HEK293 (cell line): ENCODE results near the gene LEF1.

Experiments used
- CTCF ChIA-PET: fragments of 350-600 bp; formaldehyde crosslinking; extraction: SDS; loops from one replicate; lab custom pipeline; 2021; ENCODE audit warnings: antibody characterized with exemption; lab: Yijun Ruan, JAX
- POLR2A ChIA-PET: fragments of 300-600 bp; formaldehyde crosslinking; extraction: SDS; loops from one replicate; lab custom pipeline; 2020; ENCODE audit warnings: antibody characterized with exemption, inconsistent platforms; lab: Yijun Ruan, JAX
- H3K27ac ChIP-seq: fragments of 200-500 bp; sonication (Bioruptor generic); 2 replicates; pipeline ENCODE4 v1.5.1; 2014; ENCODE audit warnings: low read depth, low read length, control low read depth, inconsistent platforms; ENCODE audit errors: extremely low read depth
- H3K36me3 ChIP-seq, 2 experiments: fragments of 200-500 bp in 1 of 2; sonication (Bioruptor generic) in 1 of 2; 1 replicate in 1 of 2; 2 replicates in 1 of 2; pipeline ENCODE4 v1.5.1; 2014 to 2017; ENCODE audit warnings: inconsistent platforms in 2 of 2, low read length in 2 of 2; ENCODE audit not compliant: control insufficient read depth in 2 of 2, insufficient read depth in 1 of 2
- H3K4me1 ChIP-seq: fragments of 200-500 bp; sonication (Bioruptor generic); 2 replicates; pipeline ENCODE4 v1.5.1; 2014; ENCODE audit warnings: mild to moderate bottlenecking, low read length, inconsistent platforms; ENCODE audit not compliant: control insufficient read depth, insufficient read depth
- H3K4me3 ChIP-seq: 2 replicates; pipeline ENCODE4 v1.5.1; 2011; ENCODE audit warnings: low read depth, mild to moderate bottlenecking, control low read depth, low read length, moderate library complexity
- H3K9me3 ChIP-seq: fragments of 200-500 bp; sonication (Bioruptor generic); 2 replicates; pipeline ENCODE4 v1.5.1; 2014; ENCODE audit warnings: low read depth, low read length, inconsistent platforms; ENCODE audit not compliant: control insufficient read depth, insufficient read depth
- BCL11A ChIP-seq: fragments of 450-650 bp; formaldehyde crosslinking; IDR thresholded peaks from 2 replicates; pipeline ENCODE4 v1.5.1; 2016; ENCODE audit warnings: low read depth, missing biosample characterization, missing genetic modification characterization
- GLI4 ChIP-seq: fragments of 450-650 bp; formaldehyde crosslinking; IDR thresholded peaks from 2 replicates; pipeline ENCODE4 v1.5.1; 2016; ENCODE audit warnings: missing biosample characterization, missing genetic modification characterization
- HIC1 ChIP-seq: fragments of 450-650 bp; formaldehyde crosslinking; IDR thresholded peaks from 2 replicates; pipeline ENCODE4 v1.5.1; 2016; ENCODE audit warnings: missing biosample characterization, missing genetic modification characterization
- KLF17 ChIP-seq: fragments of 450-650 bp; formaldehyde crosslinking; IDR thresholded peaks from 2 replicates; pipeline ENCODE4 v1.5.1; 2016; ENCODE audit warnings: missing biosample characterization, missing genetic modification characterization
- PRDM1 ChIP-seq: fragments of 450-650 bp; formaldehyde crosslinking; IDR thresholded peaks from 2 replicates; pipeline ENCODE4; 2016; ENCODE audit warnings: missing biosample characterization, missing genetic modification characterization
- SP2 ChIP-seq: fragments of 450-650 bp; formaldehyde crosslinking; IDR thresholded peaks from 2 replicates; pipeline ENCODE4 v1.5.1; 2016; ENCODE audit warnings: missing biosample characterization, missing genetic modification characterization
- SP3 ChIP-seq: fragments of 450-650 bp; formaldehyde crosslinking; IDR thresholded peaks from 2 replicates; pipeline ENCODE4 v1.5.1; 2016; ENCODE audit warnings: missing biosample characterization, missing genetic modification characterization
- ZBTB10 ChIP-seq: fragments of 450-650 bp; formaldehyde crosslinking; IDR thresholded peaks from 2 replicates; pipeline ENCODE4 v1.5.1; 2016; ENCODE audit warnings: missing biosample characterization, missing genetic modification characterization
- ZBTB6 ChIP-seq: fragments of 450-650 bp; formaldehyde crosslinking; IDR thresholded peaks from 2 replicates; pipeline ENCODE4 v1.5.1; 2017; ENCODE audit warnings: missing biosample characterization, missing genetic modification characterization
- ZBTB7A ChIP-seq: fragments of 450-650 bp; formaldehyde crosslinking; IDR thresholded peaks from 2 replicates; pipeline ENCODE4 v1.5.1; 2016; ENCODE audit warnings: low read depth, missing biosample characterization, missing genetic modification characterization
- ZIC2 ChIP-seq: fragments of 450-650 bp; formaldehyde crosslinking; IDR thresholded peaks from 2 replicates; pipeline ENCODE4 v1.5.1; 2016; ENCODE audit warnings: missing biosample characterization, missing genetic modification characterization
- ZNF302 ChIP-seq: fragments of 450-650 bp; formaldehyde crosslinking; IDR thresholded peaks from 2 replicates; pipeline ENCODE4 v1.5.1; 2016; ENCODE audit warnings: missing biosample characterization, missing genetic modification characterization, low read depth
- ZNF335 ChIP-seq: fragments of 450-650 bp; formaldehyde crosslinking; conservative IDR thresholded peaks from 2 replicates; pipeline ENCODE4 v1.5.1; 2016; ENCODE audit warnings: missing biosample characterization, missing genetic modification characterization
- ZNF366 ChIP-seq: fragments of 450-650 bp; formaldehyde crosslinking; conservative IDR thresholded peaks from 2 replicates; pipeline ENCODE4 v1.5.1; 2016; ENCODE audit warnings: missing biosample characterization, missing genetic modification characterization
- ZNF394 ChIP-seq: fragments of 450-650 bp; formaldehyde crosslinking; IDR thresholded peaks from 2 replicates; pipeline ENCODE4 v1.5.1; 2016; ENCODE audit warnings: missing biosample characterization, missing genetic modification characterization, mild to moderate bottlenecking, moderate library complexity, borderline replicate concordance
- ZNF426 ChIP-seq: fragments of 450-650 bp; formaldehyde crosslinking; IDR thresholded peaks from 2 replicates; pipeline ENCODE4 v1.5.1; 2017; ENCODE audit warnings: missing biosample characterization, missing genetic modification characterization, mild to moderate bottlenecking, inconsistent platforms, moderate library complexity
- ZNF449 ChIP-seq: fragments of 450-650 bp; formaldehyde crosslinking; IDR thresholded peaks from 2 replicates; pipeline ENCODE4 v1.5.1; 2017; ENCODE audit warnings: missing biosample characterization, mild to moderate bottlenecking, missing genetic modification characterization, moderate library complexity
- ZNF629 ChIP-seq: fragments of 450-650 bp; formaldehyde crosslinking; IDR thresholded peaks from 2 replicates; pipeline ENCODE4 v1.5.1; 2017; ENCODE audit warnings: missing biosample characterization, missing genetic modification characterization
- ZNF654 ChIP-seq: fragments of 450-650 bp; formaldehyde crosslinking; IDR thresholded peaks from 2 replicates; pipeline ENCODE4 v1.5.1; 2016; ENCODE audit warnings: low read depth, missing biosample characterization, missing genetic modification characterization
- ZSCAN30 ChIP-seq: fragments of 450-650 bp; IDR thresholded peaks from 2 replicates; pipeline ENCODE4 v1.5.1; 2018; ENCODE audit warnings: missing biosample characterization, mild to moderate bottlenecking, missing genetic modification characterization, moderate library complexity
- TF ChIP-seq, protein P1 (sequence below): fragments of 450-650 bp; formaldehyde crosslinking; optimal IDR thresholded peaks from 2 replicates; pipeline ENCODE3; 2016; ENCODE audit warnings: missing biosample characterization, mild to moderate bottlenecking, missing genetic modification characterization
- TF ChIP-seq, protein P2 (sequence below): fragments of 450-650 bp; formaldehyde crosslinking; IDR thresholded peaks from 2 replicates; pipeline ENCODE4 v1.5.1; 2017; ENCODE audit warnings: missing biosample characterization, missing genetic modification characterization
- TF ChIP-seq, protein P3 (sequence below): fragments of 450-650 bp; formaldehyde crosslinking; IDR thresholded peaks from 2 replicates; pipeline ENCODE4 v1.5.1; 2016; ENCODE audit warnings: missing biosample characterization, missing genetic modification characterization

Gene LEF1

GRCh38 chr4:108168671-108169523 lies at the start of gene LEF1:
TSS of gene LEF1 (minus strand) at chr4:108168932. CDS start at chr4:108167767, 1,165 bp downstream.
- peak within 1 kb of the TSS; percentile 74 for H3K27ac ChIP-seq
- ChIA-PET POLR2A (interaction anchor here (1.0 to 1.3 kb wide), 4 partner anchors 79 to 167 kb away, joined by 3 to 4 read pairs (median 4); no protein-coding TSS in a partner anchor), CTCF (no interaction called here)
- no peaks in the 10 kb centered on the region for H3K9me3 ChIP-seq
- H3K4me3 ChIP-seq: peak within 1 kb of the TSS; percentile 72
- H3K36me3 ChIP-seq: no peaks in the 10 kb centered on the region; a peak in 1 of 3 replicates
- peaks cover 3% of the 10 kb centered on the region for H3K4me1 ChIP-seq
- TF ChIP-seq GLI4 (tag by site-specific recombination) (0 out of 2 replicates have a peak, but pooled peaks have one; percentile 5), ZBTB6 (tag by site-specific recombination) (peak; percentile 76), ZBTB10 (tag by site-specific recombination) (peak; percentile 73), ZNF335 (tag by site-specific recombination) (peak; percentile 93), ZNF426 (tag by site-specific recombination) (no peak), ZIC2 (peak; percentile 67), ZNF302 (tag by site-specific recombination) (no peak), ZNF449 (tag by site-specific recombination) (0 out of 2 replicates have a peak, but pooled peaks have one; percentile 30), ZSCAN30 (0 out of 2 replicates have a peak, but pooled peaks have one; percentile 67), PRDM1 (tag by site-specific recombination) (peak; percentile 90), KLF17 (tag by site-specific recombination) (peak; percentile 88), HIC1 (tag by site-specific recombination) (peak; percentile 53; the same call in 1 of the 2 replicates), ZNF394 (peak; percentile 97), SP2 (peak; percentile 80), ZNF629 (peak; percentile 67; the same call in 1 of the 2 replicates), ZNF366 (tag by site-specific recombination) (peak; percentile 94), ZNF654 (tag by site-specific recombination) (no peak), BCL11A (tag by site-specific recombination) (no peak), SP3 (tag by site-specific recombination) (peak; percentile 83), ZBTB7A (no peak)
- TF ChIP-seq, protein P1, sequence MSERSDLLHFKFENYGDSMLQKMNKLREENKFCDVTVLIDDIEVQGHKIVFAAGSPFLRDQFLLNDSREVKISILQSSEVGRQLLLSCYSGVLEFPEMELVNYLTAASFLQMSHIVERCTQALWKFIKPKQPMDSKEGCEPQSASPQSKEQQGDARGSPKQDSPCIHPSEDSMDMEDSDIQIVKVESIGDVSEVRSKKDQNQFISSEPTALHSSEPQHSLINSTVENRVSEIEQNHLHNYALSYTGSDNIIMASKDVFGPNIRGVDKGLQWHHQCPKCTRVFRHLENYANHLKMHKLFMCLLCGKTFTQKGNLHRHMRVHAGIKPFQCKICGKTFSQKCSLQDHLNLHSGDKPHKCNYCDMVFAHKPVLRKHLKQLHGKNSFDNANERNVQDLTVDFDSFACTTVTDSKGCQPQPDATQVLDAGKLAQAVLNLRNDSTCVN: peak; percentile 93
- TF ChIP-seq, protein P2, sequence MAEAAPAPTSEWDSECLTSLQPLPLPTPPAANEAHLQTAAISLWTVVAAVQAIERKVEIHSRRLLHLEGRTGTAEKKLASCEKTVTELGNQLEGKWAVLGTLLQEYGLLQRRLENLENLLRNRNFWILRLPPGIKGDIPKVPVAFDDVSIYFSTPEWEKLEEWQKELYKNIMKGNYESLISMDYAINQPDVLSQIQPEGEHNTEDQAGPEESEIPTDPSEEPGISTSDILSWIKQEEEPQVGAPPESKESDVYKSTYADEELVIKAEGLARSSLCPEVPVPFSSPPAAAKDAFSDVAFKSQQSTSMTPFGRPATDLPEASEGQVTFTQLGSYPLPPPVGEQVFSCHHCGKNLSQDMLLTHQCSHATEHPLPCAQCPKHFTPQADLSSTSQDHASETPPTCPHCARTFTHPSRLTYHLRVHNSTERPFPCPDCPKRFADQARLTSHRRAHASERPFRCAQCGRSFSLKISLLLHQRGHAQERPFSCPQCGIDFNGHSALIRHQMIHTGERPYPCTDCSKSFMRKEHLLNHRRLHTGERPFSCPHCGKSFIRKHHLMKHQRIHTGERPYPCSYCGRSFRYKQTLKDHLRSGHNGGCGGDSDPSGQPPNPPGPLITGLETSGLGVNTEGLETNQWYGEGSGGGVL: peak; percentile 93
- TF ChIP-seq, protein P3, sequence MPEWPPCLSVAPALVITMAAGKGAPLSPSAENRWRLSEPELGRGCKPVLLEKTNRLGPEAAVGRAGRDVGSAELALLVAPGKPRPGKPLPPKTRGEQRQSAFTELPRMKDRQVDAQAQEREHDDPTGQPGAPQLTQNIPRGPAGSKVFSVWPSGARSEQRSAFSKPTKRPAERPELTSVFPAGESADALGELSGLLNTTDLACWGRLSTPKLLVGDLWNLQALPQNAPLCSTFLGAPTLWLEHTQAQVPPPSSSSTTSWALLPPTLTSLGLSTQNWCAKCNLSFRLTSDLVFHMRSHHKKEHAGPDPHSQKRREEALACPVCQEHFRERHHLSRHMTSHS (tag by site-specific recombination): no peak
